ENCODE results near the gene WRNIP1.

WRNIP1 gene

GRCh38 chr6:2819978-2820377, 54.8 kb downstream of the WRNIP1 start:
- Histone ChIP-seq H3K9me2 (replicated peaks; ENCODE audit: insufficient read depth, low read length) (no peaks in the 10 kb centered on the region), H3K27me3 (ENCODE audit: low read length) (no peaks in the 10 kb centered on the region), H3K4me2 (ENCODE audit: low read depth, low read length, poor library complexity, severe bottlenecking) (no peak overlapping the region), H3K27ac (ENCODE audit: low read depth, low read length) (no peak overlapping the region), H3K9ac (ENCODE audit: low read length) (no peak overlapping the region), H3K4me3 (ENCODE audit: insufficient read depth, low read length, poor library complexity, severe bottlenecking) (no peak overlapping the region), H3K36me3 (ENCODE audit: low read length) (peaks cover 12% of the 10 kb centered on the region), H3K9me3 (ENCODE audit: insufficient read depth, low read length) (peaks cover 18% of the 10 kb centered on the region), H2AFZ (ENCODE audit: low read depth, low read length, severe bottlenecking) (no peak overlapping the region), H3F3A (ENCODE audit: insufficient read depth) (no peaks in the 10 kb centered on the region), H4K20me1 (ENCODE audit: low read depth, low read length) (no peaks in the 10 kb centered on the region), H3K79me2 (ENCODE audit: insufficient read depth, low read length) (no peaks in the 10 kb centered on the region)
- TF ChIP-seq, protein P1, sequence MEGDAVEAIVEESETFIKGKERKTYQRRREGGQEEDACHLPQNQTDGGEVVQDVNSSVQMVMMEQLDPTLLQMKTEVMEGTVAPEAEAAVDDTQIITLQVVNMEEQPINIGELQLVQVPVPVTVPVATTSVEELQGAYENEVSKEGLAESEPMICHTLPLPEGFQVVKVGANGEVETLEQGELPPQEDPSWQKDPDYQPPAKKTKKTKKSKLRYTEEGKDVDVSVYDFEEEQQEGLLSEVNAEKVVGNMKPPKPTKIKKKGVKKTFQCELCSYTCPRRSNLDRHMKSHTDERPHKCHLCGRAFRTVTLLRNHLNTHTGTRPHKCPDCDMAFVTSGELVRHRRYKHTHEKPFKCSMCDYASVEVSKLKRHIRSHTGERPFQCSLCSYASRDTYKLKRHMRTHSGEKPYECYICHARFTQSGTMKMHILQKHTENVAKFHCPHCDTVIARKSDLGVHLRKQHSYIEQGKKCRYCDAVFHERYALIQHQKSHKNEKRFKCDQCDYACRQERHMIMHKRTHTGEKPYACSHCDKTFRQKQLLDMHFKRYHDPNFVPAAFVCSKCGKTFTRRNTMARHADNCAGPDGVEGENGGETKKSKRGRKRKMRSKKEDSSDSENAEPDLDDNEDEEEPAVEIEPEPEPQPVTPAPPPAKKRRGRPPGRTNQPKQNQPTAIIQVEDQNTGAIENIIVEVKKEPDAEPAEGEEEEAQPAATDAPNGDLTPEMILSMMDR (IDR thresholded peaks at IDR 0.05; ENCODE audit: insufficient read depth, low read length, poor library complexity, severe bottlenecking), result no peak
- TF ChIP-seq EZH2phosphoT487 (conservative IDR thresholded peaks at IDR 0.05; ENCODE audit: low read length), result no peak

- Histone ChIP-seq H3K27me3 (ENCODE audit: low read length) (no peaks in the 10 kb centered on the region), H3K4me2 (ENCODE audit: low read depth, low read length, poor library complexity, severe bottlenecking) (no peak overlapping the region), H4K20me1 (ENCODE audit: low read depth, low read length) (no peaks in the 10 kb centered on the region), H3K27ac (ENCODE audit: low read depth, low read length) (no peak overlapping the region), H3K36me3 (ENCODE audit: low read length) (peaks cover 9% of the 10 kb centered on the region), H3K9me2 (replicated peaks; ENCODE audit: insufficient read depth, low read length) (no peaks in the 10 kb centered on the region), H2AFZ (ENCODE audit: low read depth, low read length, severe bottlenecking) (no peak overlapping the region), H3K9ac (ENCODE audit: low read length) (no peak overlapping the region), H3K4me3 (ENCODE audit: insufficient read depth, low read length, poor library complexity, severe bottlenecking) (no peak overlapping the region), H3K9me3 (ENCODE audit: insufficient read depth, low read length) (peaks cover 15% of the 10 kb centered on the region), H3F3A (ENCODE audit: insufficient read depth) (no peaks in the 10 kb centered on the region), H3K79me2 (ENCODE audit: insufficient read depth, low read length) (no peaks in the 10 kb centered on the region)
- no peak for TF ChIP-seq EZH2phosphoT487 (conservative IDR thresholded peaks at IDR 0.05; ENCODE audit: low read length)
- TF ChIP-seq, protein P1 (IDR thresholded peaks at IDR 0.05; ENCODE audit: insufficient read depth, low read length, poor library complexity, severe bottlenecking), result no peak
Observed at GRCh38 chr6:2820415-2820814, 55.2 kb downstream of the WRNIP1 start.

GRCh38 chr6:2821554-2821953, 56.4 kb downstream of the WRNIP1 start:
- no peak overlapping the region for H2AFZ ChIP-seq (ENCODE audit: low read depth, low read length, severe bottlenecking)
- no peak overlapping the region for H3K9ac ChIP-seq (ENCODE audit: low read length)
- no peak for TF ChIP-seq EZH2phosphoT487 (conservative IDR thresholded peaks at IDR 0.05; ENCODE audit: low read length)
- TF ChIP-seq, protein P1 (IDR thresholded peaks at IDR 0.05; ENCODE audit: insufficient read depth, low read length, poor library complexity, severe bottlenecking), result no peak

More at GRCh38 chr6:2821554-2821953, 56.4 kb downstream of the WRNIP1 start:
- no peaks in the 10 kb centered on the region for H3K36me3 ChIP-seq (ENCODE audit: low read length)
- H4K20me1 ChIP-seq (ENCODE audit: low read depth, low read length), result no peaks in the 10 kb centered on the region
- H3K9me2 ChIP-seq (replicated peaks; ENCODE audit: insufficient read depth, low read length), result no peaks in the 10 kb centered on the region
- no peak overlapping the region for H3K4me2 ChIP-seq (ENCODE audit: low read depth, low read length, poor library complexity, severe bottlenecking)
- H3K79me2 ChIP-seq (ENCODE audit: insufficient read depth, low read length), result no peaks in the 10 kb centered on the region
- 0 out of 2 replicates have a peak, but pooled peaks cover 4% of the 10 kb centered on the region for H3K9me3 ChIP-seq (ENCODE audit: insufficient read depth, low read length)
- no peaks in the 10 kb centered on the region for H3K27me3 ChIP-seq (ENCODE audit: low read length)
- H3K4me3 ChIP-seq (ENCODE audit: insufficient read depth, low read length, poor library complexity, severe bottlenecking), result no peak overlapping the region
- peaks cover 6% of the 10 kb centered on the region; the same call in 1 of the 2 replicates for H3F3A ChIP-seq (ENCODE audit: insufficient read depth)
- H3K27ac ChIP-seq (ENCODE audit: low read depth, low read length), result no peak overlapping the region
